OCI-LY1 (cell line): Measurements from ENCODE around the gene ANXA6.

Experiments
- H2AFZ ChIP-seq: fragments of 200-600 bp; sonication (generic), shearing (Covaris generic); 2 replicates; pipeline ENCODE4 v1.6.0; 2014; ENCODE audit warnings: antibody characterized with exemption, mild to moderate bottlenecking, low read length
- H3F3A ChIP-seq: fragments of 200-600 bp; sonication (generic), shearing (Covaris generic); 2 replicates; pipeline ENCODE4 v1.6.0; 2014; ENCODE audit warnings: mild to moderate bottlenecking, antibody characterized with exemption, low read length, moderate library complexity; ENCODE audit not compliant: insufficient read depth
- H3K27ac ChIP-seq: fragments of 200-600 bp; sonication (generic); 2 replicates; pipeline ENCODE4 v1.5.1; 2014; ENCODE audit warnings: low read length, mixed run types, mild to moderate bottlenecking, low read depth; ENCODE audit not compliant: poor library complexity, severe bottlenecking
- H3K27me3 ChIP-seq: fragments of 200-600 bp; sonication (generic); 2 replicates; pipeline ENCODE4 v1.6.0; 2014; ENCODE audit warnings: antibody characterized with exemption, mild to moderate bottlenecking, low read length, moderate library complexity; ENCODE audit not compliant: insufficient read depth
- H3K36me3 ChIP-seq: fragments of 200-600 bp; sonication (generic); 2 replicates; pipeline ENCODE4 v1.6.1; 2014; ENCODE audit warnings: mild to moderate bottlenecking, antibody characterized with exemption, low read length, moderate library complexity, mixed read lengths; ENCODE audit not compliant: insufficient read depth
- H3K4me1 ChIP-seq: fragments of 200-600 bp; sonication (generic); 2 replicates; pipeline ENCODE4 v1.5.1; 2014; ENCODE audit warnings: mild to moderate bottlenecking, low read length, moderate library complexity; ENCODE audit not compliant: insufficient read depth, severe bottlenecking
- H3K4me2 ChIP-seq: fragments of 200-600 bp; sonication (generic), shearing (Covaris generic); 2 replicates; pipeline ENCODE4 v1.6.1; 2014; ENCODE audit warnings: low read length
- H3K4me3 ChIP-seq: fragments of 200-600 bp; sonication (generic); 2 replicates; pipeline ENCODE4 v1.5.1; 2014; ENCODE audit warnings: low read length, low read depth, mild to moderate bottlenecking, mixed read lengths; ENCODE audit not compliant: poor library complexity, severe bottlenecking
- H3K79me2 ChIP-seq: fragments of 200-600 bp; shearing (Covaris generic); 2 replicates; pipeline ENCODE4 v1.6.1; 2016; ENCODE audit warnings: mixed run types, low read length, mixed read lengths; ENCODE audit not compliant: insufficient read depth
- H3K9ac ChIP-seq: fragments of 200-600 bp; sonication (generic), shearing (Covaris generic); 2 replicates; pipeline ENCODE4 v1.6.1; 2014; ENCODE audit warnings: mild to moderate bottlenecking, low read length, mixed read lengths
- H3K9me2 ChIP-seq: fragments of 200-600 bp; sonication (generic), shearing (Covaris generic); 2 replicates; pipeline ENCODE4 v1.6.1; 2014; ENCODE audit warnings: low read depth, mild to moderate bottlenecking, low read length, mixed read lengths
- H3K9me3 ChIP-seq: fragments of 200-600 bp; shearing (Covaris generic); 2 replicates; pipeline ENCODE4 v1.6.1; 2014; ENCODE audit warnings: low read length, mixed read lengths
- H4K20me1 ChIP-seq: fragments of 200-600 bp; sonication (generic), shearing (Covaris generic); 2 replicates; pipeline ENCODE4 v1.6.0; 2016; ENCODE audit warnings: mild to moderate bottlenecking, low read length; ENCODE audit not compliant: insufficient read depth
- EZH2 ChIP-seq: fragments of 200-600 bp; sonication (generic), shearing (Covaris generic); IDR thresholded peaks from 2 replicates; pipeline ENCODE4 v1.8.0; 2017; ENCODE audit warnings: borderline replicate concordance, mixed run types, mild to moderate bottlenecking, antibody characterized with exemption, low read length, moderate library complexity, mixed read lengths
- TF ChIP-seq, protein P1 (sequence below): fragments of 200-600 bp; sonication (generic), shearing (Covaris generic); IDR thresholded peaks from 2 replicates; pipeline ENCODE4 v1.5.1; 2017; ENCODE audit warnings: mild to moderate bottlenecking, antibody characterized with exemption, low read length, moderate library complexity, mixed read lengths

Gene ANXA6

DNA sequence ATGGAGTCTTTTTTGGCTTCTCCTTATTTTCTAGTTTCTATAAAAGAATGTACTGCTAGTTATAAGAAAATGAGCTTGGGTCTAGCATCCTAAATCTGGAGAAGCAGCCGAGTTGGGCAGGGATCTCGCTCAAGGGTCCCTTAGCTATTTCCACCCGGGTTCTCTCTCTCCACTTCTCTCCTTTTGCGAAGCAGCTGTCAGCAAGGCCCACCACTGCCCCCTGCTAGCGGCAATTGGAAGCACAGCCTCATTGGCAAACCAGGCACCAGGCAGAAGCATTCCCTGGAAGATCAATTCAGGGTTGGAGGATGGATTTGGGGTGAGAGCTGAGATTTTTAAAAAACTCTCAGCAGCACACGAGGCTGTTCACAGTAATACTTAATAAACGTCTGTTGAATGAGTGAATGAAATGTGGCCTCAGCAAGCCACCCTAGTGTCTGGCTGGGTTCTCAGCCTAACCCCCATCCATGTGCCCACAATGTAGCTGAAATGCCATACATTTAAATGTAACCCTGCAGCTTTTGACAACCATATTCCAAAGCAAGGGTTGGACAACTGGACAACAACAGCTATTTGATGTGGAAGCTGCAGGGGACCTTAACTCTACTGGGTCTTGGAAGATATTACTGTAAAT, 42.2 kb downstream of the ANXA6 start:
- no peak overlapping the region for H3K27ac ChIP-seq
- no peak overlapping the region for H3K9ac ChIP-seq
- no peaks in the 10 kb centered on the region for H3F3A ChIP-seq
- H3K9me3 ChIP-seq: no peaks in the 10 kb centered on the region
- no peaks in the 10 kb centered on the region for H3K27me3 ChIP-seq
- H3K4me2 ChIP-seq: no peak overlapping the region
- TF ChIP-seq, protein P1, sequence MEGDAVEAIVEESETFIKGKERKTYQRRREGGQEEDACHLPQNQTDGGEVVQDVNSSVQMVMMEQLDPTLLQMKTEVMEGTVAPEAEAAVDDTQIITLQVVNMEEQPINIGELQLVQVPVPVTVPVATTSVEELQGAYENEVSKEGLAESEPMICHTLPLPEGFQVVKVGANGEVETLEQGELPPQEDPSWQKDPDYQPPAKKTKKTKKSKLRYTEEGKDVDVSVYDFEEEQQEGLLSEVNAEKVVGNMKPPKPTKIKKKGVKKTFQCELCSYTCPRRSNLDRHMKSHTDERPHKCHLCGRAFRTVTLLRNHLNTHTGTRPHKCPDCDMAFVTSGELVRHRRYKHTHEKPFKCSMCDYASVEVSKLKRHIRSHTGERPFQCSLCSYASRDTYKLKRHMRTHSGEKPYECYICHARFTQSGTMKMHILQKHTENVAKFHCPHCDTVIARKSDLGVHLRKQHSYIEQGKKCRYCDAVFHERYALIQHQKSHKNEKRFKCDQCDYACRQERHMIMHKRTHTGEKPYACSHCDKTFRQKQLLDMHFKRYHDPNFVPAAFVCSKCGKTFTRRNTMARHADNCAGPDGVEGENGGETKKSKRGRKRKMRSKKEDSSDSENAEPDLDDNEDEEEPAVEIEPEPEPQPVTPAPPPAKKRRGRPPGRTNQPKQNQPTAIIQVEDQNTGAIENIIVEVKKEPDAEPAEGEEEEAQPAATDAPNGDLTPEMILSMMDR: peak; percentile 99
- no peak for TF ChIP-seq EZH2
- H3K9me2 ChIP-seq: no peaks in the 10 kb centered on the region
- no peak overlapping the region for H2AFZ ChIP-seq
- no peak overlapping the region for H3K4me3 ChIP-seq
- H3K4me1 ChIP-seq: peaks cover 16% of the 10 kb centered on the region
- H3K36me3 ChIP-seq: no peaks in the 10 kb centered on the region
- no peaks in the 10 kb centered on the region for H3K79me2 ChIP-seq
- H4K20me1 ChIP-seq: no peaks in the 10 kb centered on the region

DNA sequence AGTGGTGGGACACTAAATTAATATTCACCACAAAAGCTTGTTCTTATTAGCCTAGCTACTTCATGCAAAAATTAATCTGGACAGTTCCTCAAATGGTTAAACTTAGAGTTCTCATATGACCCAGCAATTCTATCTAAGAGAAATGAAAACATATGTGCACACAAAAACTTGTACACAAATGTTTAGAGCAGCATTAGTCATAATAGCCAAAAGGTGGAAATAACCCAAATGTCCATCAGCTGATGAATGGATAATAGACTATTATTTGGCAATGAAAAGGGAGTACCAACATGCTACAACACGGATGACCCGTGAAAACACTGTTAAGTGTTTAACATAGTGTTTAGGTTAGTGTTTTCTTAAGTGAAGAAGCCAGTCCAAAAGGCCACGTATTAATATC, 43.9 kb downstream of the ANXA6 start:
- no peak overlapping the region for H3K4me3 ChIP-seq
- no peak overlapping the region for H3K4me2 ChIP-seq
- H3F3A ChIP-seq: no peaks in the 10 kb centered on the region
- H3K9me2 ChIP-seq: no peaks in the 10 kb centered on the region
- H3K9me3 ChIP-seq: no peaks in the 10 kb centered on the region
- no peak overlapping the region for H3K9ac ChIP-seq
- no peak overlapping the region for H2AFZ ChIP-seq
- H4K20me1 ChIP-seq: no peaks in the 10 kb centered on the region
- peaks cover 20% of the 10 kb centered on the region for H3K4me1 ChIP-seq
- H3K79me2 ChIP-seq: no peaks in the 10 kb centered on the region
- H3K27ac ChIP-seq: no peak overlapping the region
- no peaks in the 10 kb centered on the region for H3K27me3 ChIP-seq
- TF ChIP-seq EZH2: no peak
- TF ChIP-seq, protein P1: no peak
- no peaks in the 10 kb centered on the region for H3K36me3 ChIP-seq

DNA sequence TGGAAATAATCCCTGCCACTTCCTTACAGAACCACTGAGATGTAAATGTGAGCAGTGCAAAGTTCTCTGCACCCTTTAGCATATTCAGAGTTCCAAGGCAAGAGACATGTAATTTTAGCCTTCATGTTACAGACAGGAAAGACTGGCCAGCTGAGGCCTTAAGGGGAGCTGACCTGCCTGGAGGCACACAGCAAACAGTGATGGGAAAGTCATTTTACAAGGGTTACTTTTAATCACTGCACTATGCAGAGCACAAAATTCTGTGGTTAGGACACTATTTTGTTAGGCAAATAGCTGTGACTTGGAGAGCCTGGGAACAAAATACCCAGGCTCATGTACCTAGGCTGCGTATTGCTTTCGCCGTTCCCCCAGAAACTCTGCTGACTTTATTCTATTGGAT, 46.6 kb downstream of the ANXA6 start:
- H4K20me1 ChIP-seq: no peaks in the 10 kb centered on the region
- no peak overlapping the region for H3K27ac ChIP-seq
- H3K9me2 ChIP-seq: no peaks in the 10 kb centered on the region
- TF ChIP-seq, protein P1: no peak
- TF ChIP-seq EZH2: no peak
- H3K27me3 ChIP-seq: no peaks in the 10 kb centered on the region
- no peaks in the 10 kb centered on the region for H3K36me3 ChIP-seq
- no peak overlapping the region for H2AFZ ChIP-seq
- H3K9me3 ChIP-seq: no peaks in the 10 kb centered on the region
- H3K79me2 ChIP-seq: no peaks in the 10 kb centered on the region
- H3K4me1 ChIP-seq: peaks cover 20% of the 10 kb centered on the region
- no peaks in the 10 kb centered on the region for H3F3A ChIP-seq
- H3K4me2 ChIP-seq: no peak overlapping the region; the same call in 1 of the 2 replicates
- H3K4me3 ChIP-seq: no peak overlapping the region
- no peak overlapping the region for H3K9ac ChIP-seq
